HG02571 (cell line): ENCODE results near the gene PPP1R3G.
"Not testable (repeated sequence)": the region's sequence is repeated elsewhere in the genome, so short reads cannot be mapped to it uniquely, and the experiment has no call there.

ENCODE experiments used
- ATAC-seq: cut with Tn5 transposase; IDR thresholded peaks from one replicate; pipeline ENCODE4 v1.9.1; 2021; ENCODE audit warnings: mild to moderate bottlenecking, moderate library complexity; ENCODE audit not compliant: unreplicated experiment

Gene PPP1R3G

GRCh38 chr6:5115168-5115567, 30.0 kb downstream of the PPP1R3G start:
- no peak for ATAC-seq

DNA sequence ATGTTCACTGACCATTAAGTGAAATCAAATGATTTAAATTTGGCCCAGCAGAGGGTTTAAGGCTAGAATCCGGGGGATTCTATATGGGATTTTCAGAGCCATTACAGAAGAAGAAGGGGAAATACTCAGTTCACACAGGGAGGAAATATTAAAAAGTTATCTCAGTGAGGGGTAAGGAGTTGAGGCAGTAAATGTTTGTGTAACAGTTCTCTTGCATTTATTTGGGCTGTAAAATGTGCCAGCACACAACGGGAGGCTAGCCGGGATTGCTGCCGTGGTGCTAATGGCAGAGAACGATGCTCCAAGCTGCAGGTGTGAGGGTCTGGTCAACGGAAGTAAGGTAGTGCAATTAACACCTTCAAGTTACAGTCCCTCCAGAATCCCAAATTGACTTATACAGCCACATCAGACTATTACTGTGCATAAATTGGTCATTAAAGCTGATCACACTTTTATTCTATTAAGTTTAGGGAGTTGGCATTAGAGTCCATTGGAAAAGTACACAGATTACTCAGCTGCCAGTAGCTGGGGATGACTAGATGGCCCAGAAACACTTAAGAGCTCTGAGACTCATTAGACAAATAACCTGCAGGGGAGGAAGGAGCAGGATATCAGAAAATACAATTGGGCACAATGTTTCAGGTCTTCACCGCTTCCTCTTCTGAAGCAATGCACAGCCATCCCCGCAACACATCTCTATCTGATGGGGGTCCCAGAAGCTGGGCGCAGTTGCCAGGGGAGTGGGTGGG, 31.3 kb downstream of the PPP1R3G start:
- no peak for ATAC-seq

DNA sequence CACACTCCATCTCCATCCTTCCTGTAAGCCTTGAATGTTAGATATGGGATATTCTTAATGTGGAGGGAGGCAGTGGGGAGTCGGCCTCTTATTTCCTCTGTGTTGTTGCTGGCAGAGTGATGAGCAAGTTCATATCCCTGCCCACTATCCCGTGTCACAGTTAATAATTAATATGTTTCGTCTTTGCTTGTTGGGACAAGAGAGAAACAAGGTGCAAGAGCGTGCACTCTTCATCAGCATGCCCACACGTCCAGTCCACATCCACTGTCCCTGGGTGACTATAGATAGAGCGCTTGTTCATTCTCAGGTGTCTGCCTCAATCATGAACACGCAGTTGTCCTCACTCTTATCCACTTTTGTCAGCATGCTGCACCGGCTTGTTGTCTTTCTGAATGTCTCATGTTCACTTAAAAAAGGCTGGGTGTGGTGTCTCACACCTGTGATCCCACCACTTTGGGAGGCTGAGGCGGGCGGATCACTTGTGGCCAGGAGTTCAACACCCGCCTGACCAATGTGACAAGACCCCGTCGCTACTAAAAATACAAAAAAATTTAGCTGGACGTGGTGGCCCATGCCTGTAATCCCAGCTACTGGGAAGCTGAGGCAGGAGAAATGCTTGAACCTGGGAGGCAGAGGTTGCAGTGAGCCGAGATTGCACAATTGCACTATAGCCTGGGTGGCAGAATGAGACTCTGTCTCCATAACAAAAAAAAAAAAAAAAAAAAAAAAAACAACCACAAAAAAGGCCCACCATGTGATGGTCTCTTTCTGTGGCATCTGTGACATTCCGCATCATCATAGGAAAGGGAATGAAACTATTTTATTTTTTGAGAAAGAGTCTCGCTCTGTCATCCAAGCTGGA, 34.2 kb downstream of the PPP1R3G start:
- ATAC-seq: no peak

- ATAC-seq: no peak
Measured at GRCh38 chr6:5120011-5120410, 34.9 kb downstream of the PPP1R3G start.

- ATAC-seq: not testable (repeated sequence)
Measured at GRCh38 chr6:5120543-5120942, 35.4 kb downstream of the PPP1R3G start.

DNA sequence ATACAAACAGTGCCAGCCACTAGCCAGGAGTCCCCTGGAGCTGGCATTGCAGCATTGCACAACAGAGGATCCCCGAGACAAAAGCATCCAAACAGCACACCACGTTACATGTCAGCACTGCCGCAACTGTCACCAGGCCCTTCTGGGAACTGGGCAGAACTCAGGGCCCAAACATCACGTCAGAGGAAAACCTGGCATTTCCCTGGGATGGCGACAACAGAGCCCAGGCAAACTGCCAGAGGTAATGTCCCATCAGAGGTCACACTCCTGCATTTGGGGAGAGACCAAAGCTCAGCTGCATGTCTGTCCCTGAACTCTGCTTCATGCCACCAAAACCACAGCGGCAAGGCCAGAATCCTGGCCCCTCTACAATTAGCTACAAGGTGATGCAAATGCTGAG, 36.3 kb downstream of the PPP1R3G start:
- ATAC-seq: no peak

- no peak for ATAC-seq
Measured at GRCh38 chr6:5121956-5122355, 36.8 kb downstream of the PPP1R3G start.

- ATAC-seq: no peak
Measured at GRCh38 chr6:5122504-5123112, 37.5 kb downstream of the PPP1R3G start.

DNA sequence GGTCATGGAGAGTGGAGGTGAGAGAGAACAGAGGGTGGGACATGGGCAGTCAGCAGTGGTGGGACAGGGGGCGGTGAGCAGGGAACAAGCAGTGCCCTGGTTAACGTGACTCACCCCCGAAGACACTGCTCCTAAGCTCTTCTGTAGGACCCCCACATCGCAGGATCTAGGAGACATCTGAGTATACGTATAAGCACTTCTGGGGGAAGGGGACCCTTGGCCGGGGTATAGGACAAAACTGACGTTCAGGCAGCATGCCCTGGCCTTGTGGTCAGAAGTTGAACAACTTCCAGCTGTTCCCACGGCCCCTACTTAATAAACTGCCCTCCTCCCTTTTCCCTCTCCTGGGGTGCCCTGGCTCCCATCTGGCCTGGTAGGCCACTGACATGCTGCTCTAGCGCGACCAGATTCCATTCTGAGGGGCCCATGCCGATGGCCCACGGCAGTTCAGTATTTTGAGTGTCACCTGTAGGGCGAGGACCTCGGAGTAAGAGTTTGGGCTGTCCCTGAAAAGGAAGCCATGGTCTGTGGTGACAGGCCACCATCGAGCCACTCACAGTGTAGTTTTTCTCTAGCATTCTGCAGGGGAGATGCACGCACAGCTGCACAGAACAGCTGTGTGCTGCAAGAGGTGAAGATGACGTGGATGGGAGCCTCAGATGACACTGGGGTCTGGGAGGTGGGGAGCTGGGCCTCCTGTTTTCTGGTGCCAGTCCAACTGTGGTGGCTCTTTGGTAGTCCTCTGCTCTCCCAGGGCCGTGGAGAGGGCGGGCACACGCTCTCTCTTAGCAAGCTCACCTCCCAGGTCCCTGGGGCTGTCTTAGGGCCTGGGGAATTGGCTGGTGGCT, 38.4 kb downstream of the PPP1R3G start:
- ATAC-seq: no peak

DNA sequence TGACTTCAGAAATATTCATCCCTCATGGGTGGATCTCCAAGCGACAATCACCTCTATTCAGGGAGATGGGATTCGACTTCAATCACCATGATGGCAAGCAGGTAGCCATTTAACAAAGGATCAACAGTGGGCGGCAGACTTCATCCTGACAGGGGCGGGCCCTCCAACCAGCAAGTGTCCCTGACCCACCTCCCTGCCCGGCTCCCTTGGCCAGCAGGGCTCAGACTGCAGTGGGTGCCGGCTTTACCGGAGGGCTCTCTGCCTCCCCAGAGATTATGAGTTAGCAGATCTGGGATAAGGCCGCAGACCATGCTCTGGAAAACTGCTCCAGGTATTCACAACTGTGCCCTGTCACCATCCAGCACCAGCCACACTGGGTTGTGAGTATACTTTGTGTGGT, 39.4 kb downstream of the PPP1R3G start:
- no peak for ATAC-seq

DNA sequence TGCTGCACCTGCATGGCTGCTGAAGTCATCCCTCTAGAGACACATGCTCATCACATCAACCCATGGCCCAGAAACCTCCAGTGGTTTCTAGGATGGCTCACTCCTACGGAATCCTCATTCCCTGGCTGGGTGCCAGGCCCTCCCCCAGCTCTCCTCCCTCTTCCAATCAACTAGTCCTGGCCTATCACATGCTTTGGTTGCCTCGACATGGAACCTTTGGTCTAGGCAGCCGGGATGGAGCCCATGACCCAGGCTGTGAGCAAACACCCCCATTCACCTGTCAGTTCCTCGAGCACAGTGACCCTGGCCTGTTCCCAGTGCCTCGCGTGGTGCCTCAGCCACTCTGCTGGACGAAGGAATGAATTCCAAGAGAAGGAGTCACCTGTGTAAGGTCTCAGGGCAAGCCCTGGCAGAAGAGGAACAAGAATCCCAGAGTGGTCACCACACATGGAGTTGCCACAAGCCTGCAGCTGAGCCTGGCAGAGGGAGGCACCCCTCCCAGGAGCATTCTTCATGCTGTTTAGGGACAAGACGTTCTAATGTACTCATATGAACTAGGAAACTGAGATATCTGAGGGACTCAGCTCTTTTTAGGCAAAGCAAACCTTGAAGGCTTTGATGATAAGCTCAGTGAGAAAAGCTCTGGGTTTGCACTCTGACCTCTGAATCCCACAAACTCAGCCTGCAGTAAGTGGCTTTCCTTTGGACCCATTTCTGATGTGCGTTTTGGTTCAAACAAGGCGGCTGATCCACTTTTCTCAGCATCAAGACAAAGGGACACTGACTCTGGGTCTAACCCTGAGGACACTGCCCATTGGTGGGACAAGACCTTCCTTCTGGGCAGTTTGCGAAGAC, 40.2 kb downstream of the PPP1R3G start:
- no peak for ATAC-seq

DNA sequence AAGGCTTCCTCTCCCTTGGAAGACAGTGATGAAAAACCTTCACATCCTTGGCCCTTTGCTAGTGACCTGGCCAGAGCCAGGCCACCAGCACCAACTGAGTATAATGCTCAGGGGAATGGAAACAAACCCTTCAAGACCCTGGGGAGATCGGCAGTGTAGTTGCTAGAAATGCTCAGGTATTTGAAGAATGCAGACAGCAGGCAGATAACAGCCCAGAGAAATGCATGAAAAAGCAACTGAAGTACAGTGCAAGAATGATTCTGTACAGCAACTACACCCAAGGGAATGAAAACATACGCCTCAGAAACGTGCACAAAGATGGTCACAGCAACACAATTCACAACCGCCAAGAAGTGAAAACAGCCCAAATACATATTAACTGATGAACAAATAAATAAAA, 41.1 kb downstream of the PPP1R3G start:
- no peak for ATAC-seq

GRCh38 chr6:5127106-5127687, 42.1 kb downstream of the PPP1R3G start:
- no peak for ATAC-seq

GRCh38 chr6:5128351-5128750, 43.2 kb downstream of the PPP1R3G start:
- ATAC-seq: no peak

DNA sequence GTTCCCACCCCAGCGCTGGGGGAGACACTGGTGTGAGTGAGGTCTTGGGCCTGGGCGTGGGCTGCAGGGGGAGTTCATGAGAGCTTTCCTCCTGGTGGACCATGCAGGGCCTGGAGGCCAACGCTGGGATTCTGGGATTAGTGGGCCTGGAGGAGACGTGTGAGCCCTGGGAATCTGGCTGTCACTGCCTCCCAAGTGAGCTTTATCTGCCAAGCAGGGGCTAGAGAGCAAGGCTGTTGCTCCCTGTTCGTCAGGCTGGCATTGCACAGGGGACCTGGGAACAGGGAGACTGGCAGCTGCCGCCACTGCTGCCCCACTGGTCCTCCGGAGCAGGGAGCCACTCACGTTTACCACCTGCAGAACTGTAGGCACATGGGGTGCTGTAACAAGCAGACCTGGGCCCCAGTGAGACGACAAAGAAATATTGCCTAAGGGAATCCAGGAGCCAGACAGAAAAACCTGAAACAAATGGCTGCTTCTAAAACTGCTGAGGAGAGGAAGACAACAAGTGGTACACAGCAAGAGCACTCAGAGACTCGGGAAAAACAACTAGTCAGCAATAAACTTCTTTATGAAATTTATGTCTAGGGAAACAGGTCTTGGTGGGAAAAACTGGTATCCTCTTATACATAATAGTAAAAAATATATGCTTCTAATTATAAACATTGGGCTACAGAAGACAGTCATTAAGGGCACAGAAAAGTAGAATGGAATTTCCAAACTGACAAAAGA, 45.2 kb downstream of the PPP1R3G start:
- no peak for ATAC-seq

GRCh38 chr6:5132731-5133130, 47.6 kb downstream of the PPP1R3G start:
- no peak for ATAC-seq

DNA sequence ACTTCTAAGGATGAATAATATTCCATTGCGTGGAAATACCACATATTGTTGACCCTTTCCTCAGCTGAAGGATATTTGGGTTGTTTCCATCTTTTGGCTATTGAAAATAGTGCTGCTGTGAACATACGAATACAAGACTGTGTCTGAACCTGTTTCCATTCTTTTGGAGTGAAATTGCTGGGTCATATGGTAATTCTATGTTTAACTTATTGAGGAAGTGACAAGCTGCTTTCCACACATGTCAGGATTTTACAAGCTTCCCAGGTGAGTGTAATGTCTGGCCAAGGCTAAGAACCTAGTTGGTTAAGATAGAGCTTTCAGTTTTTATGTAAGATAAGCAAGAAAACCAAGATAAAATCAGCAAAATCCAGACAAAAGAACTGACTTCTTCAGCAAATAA, 48.8 kb downstream of the PPP1R3G start:
- ATAC-seq: no peak

- ATAC-seq: no peak
Measured at GRCh38 chr6:5135788-5136376, 50.7 kb downstream of the PPP1R3G start.

DNA sequence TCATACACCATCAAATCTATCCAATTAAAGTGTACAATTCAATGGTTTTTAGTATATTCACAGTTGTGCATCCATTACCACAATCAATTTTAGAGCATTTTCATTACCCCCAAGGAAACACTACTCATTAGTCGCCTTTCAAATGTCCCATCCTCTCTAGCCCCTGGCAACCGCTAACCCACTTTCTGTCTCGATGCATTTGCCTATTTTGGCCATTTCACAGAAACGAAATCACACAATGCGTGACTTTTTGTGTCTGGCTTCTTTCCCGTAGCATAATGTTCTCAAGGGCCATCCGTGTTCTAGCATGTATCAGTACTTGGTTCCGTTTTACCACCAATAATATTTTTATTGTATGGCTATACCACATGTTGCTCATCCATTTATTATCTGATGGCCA, 51.7 kb downstream of the PPP1R3G start:
- no peak for ATAC-seq
